Measurements from ENCODE around the gene PHRF1. TPM values are rescaled to one million over a fixed set of nuclear protein-coding genes. Genes with fewer than 3 reads are reported as not detected.

Gene PHRF1
- total and polyA plus RNA-seq, 12 donors = 8.7 to 62.3 (median 26.1) TPM

GRCh38 chr11:559712-560304 is 16.5 kb upstream of the PHRF1 start:
- intact Hi-C loops (cut with DNase I) = loop anchor here (5.0 to 10.0 kb wide), 2 partner anchors 52 to 165 kb away; no protein-coding TSS in a partner anchor
- TF ChIP-seq POLR2A (IDR thresholded peaks at IDR 0.05) (no peak), CTCF (IDR thresholded peaks at IDR 0.05) (no peak)
- peak overlapping the region in 1 of 4 donors; percentile 94 for H3K4me3 ChIP-seq
- peaks cover 13% of the 10 kb centered on the region for H3K27me3 ChIP-seq
- no peaks in the 10 kb centered on the region for H3K36me3 ChIP-seq (replicated peaks in 1 of 2)
- peaks cover 11 to 24% of the 10 kb centered on the region in 2 donors for H3K4me1 ChIP-seq (replicated peaks in 1 of 2)
- H3K9me3 ChIP-seq (replicated peaks in 1 of 3) = no peaks in the 10 kb centered on the region
- WGBS, 4 donors = 79 to 87% (median 84%) methylated on average over 11 to 18 of the region's 18 CpGs
- no peak overlapping the region for H3K27ac ChIP-seq
- DNase-seq = no peak

GRCh38 chr11:560305-561147 is 15.7 kb upstream of the PHRF1 start, which contains the start of the genes LMNTD2 and RASSF7:
LMNTD2 (minus strand) TSS chr11:560738; CDS start chr11:560716, 22 bp downstream.
RASSF7 (plus strand) TSS chr11:560970; CDS start chr11:561769, 799 bp downstream.
- DNase-seq = peak; percentile 91 to 96 (median 94)
- WGBS, 4 donors = 0 to 3% (median 2%) methylated on average over 8 to 93 of the region's 95 CpGs; no CpG with 5 or more reads in 1 of the 4 donors
- peak within 1 kb of the TSS in 1 of 5 donors; percentile 60 for H3K27ac ChIP-seq

GRCh38 chr11:561148-562003 is 14.9 kb upstream of the PHRF1 start:
- Histone ChIP-seq H3K36me3 (replicated peaks in 1 of 2) (no peaks in the 10 kb centered on the region), H3K4me1 (replicated peaks in 1 of 2) (peaks cover 11 to 16% of the 10 kb centered on the region in 2 donors), H3K27ac (peak overlapping the region in 1 of 5 donors; percentile 33), H3K27me3 (peaks cover under 1% of the 10 kb centered on the region), H3K4me3 (peak overlapping the region in 3 of 4 donors; percentile 0 to 94 (median 43)), H3K9me3 (replicated peaks in 1 of 3) (no peaks in the 10 kb centered on the region)
- intact Hi-C loops (cut with DNase I) = no loop called here
- TF ChIP-seq POLR2A (IDR thresholded peaks at IDR 0.05) (no peak), CTCF (IDR thresholded peaks at IDR 0.05) (no peak)
- no peak for DNase-seq
- 10 to 40% (median 16%) methylated on average over 15 to 67 of the region's 67 CpGs for WGBS, 4 donors

More at GRCh38 chr11:560305-561147, 15.7 kb upstream of the PHRF1 start, which contains the start of the genes LMNTD2 and RASSF7:
- Histone ChIP-seq H3K9me3 (replicated peaks in 1 of 3) (no peaks in the 10 kb centered on the region), H3K36me3 (replicated peaks in 1 of 2) (no peaks in the 10 kb centered on the region), H3K4me3 (peak within 1 kb of the TSS; percentile 0 to 94 (median 44)), H3K27me3 (peaks cover 8% of the 10 kb centered on the region), H3K4me1 (replicated peaks in 1 of 2) (peaks cover 11 to 19% of the 10 kb centered on the region in 2 donors)
- intact Hi-C loops (cut with DNase I) = no loop called here
- TF ChIP-seq CTCF (IDR thresholded peaks at IDR 0.05) (no peak), POLR2A (IDR thresholded peaks at IDR 0.05) (peak; percentile 21 to 37)

Measured in adrenal gland (tissue), 12 donors.